NCI-H69 (cell line): ENCODE data around the gene ACAD10.
"Not testable (repeated sequence)": the region's sequence is repeated elsewhere in the genome, so short reads cannot be mapped to it uniquely, and the experiment has no call there.

ENCODE experiments used
- DNase-seq: peaks from one replicate; lab custom pipeline; 2025; lab: John Stamatoyannopoulos, UW

ACAD10 gene

DNA sequence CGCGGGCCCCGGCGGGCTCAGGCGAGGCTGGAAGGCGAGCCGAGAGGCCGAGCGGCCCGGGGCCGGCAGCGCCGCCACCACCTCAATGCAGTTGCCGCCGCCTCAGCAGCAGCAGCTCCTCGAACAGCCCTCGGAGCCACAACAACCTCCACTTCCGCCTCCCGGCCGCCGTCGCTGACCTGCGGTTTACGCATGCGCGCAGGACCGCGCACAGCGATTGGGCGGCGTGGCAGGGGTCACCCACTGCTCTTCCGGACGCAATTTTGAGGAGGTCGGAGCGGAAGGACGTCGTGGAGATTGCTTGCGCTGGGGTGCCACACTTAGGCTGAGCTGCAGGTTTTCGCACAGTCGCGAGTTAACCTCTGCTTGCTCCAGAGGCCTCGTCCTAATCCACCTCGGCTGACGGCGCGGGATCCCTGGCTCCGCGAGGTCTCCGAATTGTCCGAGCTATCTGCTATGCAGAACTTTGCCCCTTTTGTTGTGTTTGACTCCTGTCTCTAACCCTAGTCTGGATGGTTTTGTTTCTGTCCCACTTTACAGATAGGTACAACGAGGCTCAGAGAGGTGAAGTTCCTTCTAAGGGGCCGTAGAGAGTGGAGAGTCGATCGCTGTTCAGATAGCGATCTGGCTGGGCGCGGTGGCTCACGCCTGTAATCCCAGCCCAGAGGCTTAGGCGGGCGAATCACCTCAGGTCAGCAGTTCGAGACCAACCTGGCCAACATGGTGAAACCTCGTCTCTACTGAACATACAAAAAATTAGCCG is at the start of gene ACAD10, which contains the start of gene BRAP:
Gene ACAD10, plus strand, starts transcription at position 243 of the 763 bp plus-strand sequence. CDS start 6,657 bp downstream, outside the sequence.
Gene BRAP, minus strand, starts transcription at position 146 of the 763 bp plus-strand sequence. CDS start 164 bp downstream, outside the sequence.
- peak; percentile 98 for DNase-seq

DNA sequence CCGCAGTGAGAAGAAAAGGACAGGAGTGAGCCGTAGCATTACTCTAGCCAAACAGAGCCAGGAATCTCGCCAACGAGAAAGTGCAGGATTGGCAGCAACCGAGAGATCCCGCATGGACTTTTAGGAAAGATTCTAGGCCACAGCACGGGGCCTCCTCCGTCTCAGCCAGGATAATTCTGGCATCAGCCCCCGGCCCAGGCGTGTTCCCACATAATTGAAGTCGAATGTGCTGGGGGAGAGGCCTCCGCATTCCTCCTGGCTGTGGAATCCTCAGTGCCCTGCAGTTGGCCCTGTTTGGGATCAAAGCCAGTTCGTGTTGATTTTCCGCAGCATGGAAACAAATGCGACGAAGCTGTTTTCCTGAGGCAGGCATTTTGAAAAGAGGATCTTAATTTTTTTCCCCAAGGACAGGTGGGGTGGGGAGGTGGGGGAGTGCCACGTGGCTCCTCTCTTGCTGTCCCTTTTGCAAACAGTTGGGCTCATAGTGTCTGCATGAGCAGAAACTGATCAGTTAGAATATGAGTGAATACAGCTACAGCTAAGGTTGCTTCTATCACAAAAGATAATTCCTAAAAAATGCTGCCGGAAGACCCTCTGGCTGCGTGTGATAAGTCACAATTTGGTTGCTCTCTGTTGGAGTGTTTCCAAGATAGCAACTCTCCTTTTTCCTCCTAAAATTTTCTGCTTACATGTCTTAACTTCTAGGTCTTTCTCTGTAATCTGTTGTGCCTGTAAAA is 49.5 kb upstream of the ACAD10 start:
- DNase-seq, result no peak

DNA sequence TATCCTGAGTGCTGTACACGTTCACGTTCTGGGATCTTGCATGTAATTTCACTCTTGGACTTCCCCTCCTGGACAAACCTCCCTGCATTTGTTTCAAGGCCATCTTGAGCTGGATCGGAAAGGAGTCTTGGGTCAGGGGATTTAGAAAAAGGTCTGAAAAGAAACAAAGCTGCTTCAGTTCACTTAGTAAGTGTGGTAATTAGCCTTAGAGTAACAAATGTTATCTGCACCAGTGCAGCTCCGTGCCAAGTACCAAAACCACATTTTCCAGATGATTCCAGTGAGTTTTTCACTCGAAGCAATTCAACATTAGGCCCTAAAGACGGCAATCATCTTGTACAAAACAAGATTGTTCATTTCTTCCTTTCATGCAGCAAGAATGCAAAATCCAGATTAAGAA is 47.3 kb upstream of the ACAD10 start:
- no peak for DNase-seq

DNA sequence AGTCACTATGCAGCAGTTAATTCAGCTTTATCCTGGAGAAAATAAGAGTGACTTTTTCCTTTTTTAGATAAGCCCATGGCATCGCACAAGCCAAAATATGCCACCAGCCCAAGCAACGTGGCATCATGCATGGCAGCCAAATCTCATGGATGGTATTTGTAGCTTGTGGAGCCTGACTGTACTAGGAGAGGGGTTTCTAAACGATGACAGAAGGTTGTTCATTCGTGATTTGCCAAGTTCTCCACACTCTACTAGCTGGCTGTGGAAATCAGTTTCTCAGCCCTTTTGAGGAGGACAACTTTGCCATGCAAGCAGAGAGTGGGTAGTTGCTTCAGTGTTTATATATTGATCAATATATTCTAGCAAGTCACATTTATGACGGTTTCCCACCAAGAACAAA is 45.3 kb upstream of the ACAD10 start:
- DNase-seq, result no peak

DNA sequence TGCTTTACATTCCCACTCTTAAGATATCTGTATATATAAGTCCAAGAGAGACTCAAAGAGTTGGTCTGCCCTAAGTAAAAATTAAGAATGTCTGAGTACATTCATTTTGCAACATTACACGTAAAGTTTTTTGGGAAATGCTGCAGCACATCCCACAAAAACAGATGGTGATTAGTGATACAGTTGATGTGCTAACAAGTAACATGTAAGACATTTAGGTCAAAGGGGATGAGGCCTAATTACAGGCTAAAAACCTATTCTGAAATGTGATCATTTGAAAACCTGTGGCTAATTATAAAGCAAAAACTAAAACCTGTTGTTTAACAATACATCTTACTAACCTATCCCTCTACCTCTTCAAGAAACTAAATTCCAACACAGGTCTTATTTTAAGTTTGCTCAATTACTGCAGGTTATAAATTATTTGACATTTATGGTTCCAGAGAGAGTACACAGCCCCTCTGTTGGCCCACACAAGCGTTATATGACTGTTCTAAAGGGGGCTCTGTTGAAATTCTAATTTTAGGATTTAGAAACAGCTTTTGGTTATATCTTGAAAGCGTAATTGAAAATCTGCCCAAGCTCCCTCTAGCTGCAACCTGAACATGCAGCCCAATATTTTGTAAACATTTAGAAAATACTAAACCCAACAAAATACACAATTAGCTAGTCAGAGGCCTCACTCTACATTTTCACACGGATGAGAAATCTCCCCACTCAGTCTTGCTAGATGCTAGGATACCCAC is 43.0 kb upstream of the ACAD10 start:
- DNase-seq, result no peak

DNA sequence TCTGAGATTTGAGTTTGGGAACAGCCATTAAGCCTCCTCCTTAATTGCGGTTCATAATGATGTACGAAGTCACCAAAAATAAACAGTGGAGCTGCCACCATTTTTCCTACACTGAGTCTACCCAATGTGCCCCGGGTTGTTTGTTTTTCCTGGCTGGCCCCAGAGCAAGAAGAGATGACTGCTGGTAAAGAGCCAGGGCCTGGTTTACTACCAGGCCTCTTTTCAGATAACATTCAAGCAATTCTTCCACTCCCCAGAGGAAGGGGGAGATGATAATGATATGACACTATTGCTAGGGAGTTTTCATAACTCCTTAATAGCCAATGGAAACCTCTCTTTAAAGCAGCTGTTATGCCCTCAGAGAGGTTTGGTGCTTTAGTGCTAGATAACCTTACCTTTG is 42.4 kb upstream of the ACAD10 start:
- DNase-seq, result peak; percentile 11

DNA sequence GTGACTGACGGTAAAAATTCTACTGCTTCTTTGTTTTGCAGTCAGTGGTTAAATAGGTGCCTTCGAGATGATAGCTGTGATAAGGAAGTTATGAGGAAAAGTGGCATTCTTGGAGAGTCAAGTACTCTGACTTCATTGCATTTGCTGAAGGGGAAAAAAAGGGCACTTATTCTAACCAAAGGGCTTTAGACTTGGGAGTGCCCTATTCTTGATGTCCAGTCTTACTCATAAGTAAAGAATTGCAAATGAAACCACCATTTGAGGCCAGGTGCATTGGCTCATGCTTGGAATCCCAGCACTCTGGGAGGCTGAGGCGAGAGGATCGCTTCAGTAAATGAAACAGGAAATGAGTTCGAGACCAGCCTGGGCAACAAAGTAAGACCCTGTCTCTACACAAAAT is 40.4 kb upstream of the ACAD10 start:
- no peak for DNase-seq

DNA sequence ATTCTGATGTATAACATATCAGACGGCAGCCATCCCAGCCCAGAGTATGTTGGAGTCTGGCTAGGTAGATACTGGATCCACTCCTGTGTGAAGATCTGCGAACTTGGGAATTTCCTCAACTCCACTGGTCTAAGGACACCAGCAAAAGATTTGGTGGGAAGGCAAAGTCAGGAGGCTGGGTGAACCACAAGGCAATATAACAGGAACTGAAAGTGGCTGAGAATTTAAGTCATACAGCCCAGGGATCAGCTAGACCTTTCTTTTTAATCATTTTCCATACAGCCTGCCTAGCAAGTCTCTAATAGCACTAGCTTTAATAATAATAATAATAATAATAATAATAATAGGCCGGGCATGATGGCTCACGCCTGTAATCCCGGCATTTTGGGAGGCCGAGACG is 34.9 kb upstream of the ACAD10 start:
- no peak for DNase-seq

DNA sequence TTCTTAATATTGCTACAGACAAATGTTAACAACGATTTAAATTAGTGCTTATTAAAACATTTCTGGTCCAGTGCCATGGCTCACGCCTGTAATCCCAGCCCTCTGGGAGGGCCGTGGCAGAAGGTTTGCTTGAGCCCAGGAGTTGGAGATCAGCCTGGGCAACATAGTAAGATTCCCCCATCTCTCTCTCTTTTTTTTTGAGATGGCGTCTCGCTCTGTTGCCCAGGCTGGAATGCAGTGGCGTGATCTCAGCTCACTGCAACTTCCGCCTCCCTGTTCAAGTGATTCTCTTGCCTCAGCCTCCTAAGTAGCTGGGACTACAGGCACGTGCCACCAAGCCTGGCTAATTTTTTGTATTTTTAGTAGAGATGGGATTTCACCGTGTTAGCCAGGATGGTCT is 33.3 kb upstream of the ACAD10 start:
- not testable (repeated sequence) for DNase-seq

DNA sequence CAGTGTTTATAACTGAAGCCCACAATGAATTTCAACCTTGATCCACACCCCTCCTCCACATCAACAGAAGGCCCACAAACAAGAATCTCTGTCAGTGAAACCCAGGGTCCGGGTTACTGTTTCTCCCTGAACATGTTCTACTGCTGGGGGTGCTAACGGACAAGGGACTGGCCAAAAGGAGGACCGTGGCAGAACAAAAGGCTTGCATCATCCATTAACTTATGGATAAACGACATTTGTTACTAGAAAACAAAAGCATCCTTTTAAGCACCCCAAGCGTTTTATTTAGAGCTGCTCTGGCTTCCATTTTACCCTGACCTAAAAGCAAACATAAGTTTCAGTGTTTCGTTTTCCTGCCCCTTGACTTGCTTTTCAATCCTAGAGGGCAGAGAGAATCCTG is 32.3 kb upstream of the ACAD10 start:
- DNase-seq, result no peak

DNA sequence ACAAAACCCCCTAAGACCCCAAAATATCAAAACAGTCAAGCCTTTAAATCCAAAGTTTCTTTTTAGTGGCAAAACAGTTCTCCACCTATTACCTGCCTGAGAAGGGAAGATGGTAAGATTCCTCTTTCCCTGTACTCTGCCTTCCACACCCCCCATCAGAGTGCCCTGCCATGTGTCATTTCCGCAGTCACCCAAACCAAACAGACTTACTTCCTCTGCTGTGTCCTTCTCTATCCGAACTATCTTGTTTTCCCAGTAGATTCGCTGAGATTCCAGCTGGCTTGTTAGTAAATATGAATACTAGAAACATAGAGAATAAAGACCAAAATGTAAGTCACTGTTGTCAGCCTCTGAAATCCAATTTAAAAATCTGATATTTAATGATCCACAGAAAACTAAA is 30.5 kb upstream of the ACAD10 start:
- DNase-seq, result no peak

DNA sequence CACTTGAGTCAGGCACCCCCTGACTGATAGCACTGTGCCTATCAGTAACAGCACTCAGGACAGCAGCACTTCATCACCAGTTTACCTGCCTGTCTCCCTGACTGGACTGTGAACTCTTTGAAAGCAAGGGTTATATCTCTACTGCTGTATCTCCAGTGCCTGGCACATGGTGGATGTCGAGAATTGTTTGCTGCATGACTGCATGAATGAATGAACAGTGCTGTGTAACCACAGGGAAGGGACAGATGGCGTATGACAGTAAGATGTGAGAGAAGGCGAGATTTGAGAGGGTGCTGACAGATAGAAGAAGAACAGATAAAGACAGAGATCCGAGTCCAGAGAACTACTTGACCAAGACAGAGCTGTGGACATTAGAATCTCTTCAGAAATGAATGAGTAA is 29.8 kb upstream of the ACAD10 start:
- no peak for DNase-seq

DNA sequence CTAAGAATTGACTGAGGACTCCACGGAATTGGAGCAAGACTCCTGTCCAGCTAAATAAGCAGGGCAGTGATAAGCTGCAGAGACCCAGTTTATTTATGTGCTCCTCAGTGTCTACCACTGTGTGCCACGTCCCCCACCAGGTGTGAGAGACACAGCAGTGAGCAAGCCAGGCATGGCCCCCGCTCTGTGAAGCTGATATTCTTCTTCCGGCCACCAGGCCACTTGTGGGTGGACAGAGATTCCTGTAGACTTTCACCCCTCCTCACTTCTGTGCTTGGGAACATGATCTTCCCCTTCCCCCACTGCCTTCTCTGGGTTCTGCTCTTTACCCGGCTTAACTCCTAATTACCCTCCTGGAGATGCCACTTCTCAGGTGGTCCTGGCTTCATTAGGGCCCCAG is 21.4 kb upstream of the ACAD10 start:
- DNase-seq, result no peak

DNA sequence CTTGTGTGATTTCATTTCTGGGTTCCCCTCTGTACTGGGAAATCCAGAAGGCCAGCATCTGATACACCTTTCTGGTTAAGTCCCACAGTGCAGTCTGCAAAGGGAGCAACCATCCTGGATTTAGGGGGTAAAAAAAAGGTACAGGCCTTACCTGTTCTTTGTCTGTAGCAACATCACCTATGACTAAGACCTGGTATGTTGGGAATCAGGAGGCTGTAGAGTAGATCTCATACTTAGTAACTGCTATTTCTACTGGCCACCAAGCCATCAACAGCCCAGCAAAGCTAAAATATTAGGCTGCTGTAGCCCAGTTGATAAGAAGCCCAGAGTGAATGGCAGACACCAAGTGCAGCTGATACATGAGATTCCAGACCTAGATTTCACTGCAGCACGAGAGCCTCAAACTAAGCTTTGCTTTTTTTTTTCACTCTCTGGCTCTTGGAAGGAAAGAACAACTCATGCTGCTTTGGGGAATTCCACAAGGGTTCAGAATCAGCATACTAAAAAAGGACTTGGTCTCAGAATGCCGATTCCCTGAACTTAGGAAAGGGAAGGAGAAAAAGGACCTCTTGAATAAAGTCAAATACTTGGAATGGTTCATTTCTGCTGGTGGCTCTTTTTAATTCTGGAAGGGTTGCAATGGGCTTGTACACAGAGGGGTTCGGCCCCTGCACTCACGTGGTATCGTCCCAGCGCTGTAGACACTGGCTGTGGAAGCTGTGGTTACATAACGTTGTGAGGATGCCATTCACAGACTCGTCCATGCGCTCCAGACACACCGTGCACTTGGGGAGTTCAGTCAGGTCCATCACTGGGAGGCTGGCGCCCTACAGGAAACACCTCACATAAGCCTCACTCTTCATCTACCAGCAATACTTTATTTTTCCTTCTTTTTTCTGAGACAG is 20.6 kb upstream of the ACAD10 start:
- no peak for DNase-seq

DNA sequence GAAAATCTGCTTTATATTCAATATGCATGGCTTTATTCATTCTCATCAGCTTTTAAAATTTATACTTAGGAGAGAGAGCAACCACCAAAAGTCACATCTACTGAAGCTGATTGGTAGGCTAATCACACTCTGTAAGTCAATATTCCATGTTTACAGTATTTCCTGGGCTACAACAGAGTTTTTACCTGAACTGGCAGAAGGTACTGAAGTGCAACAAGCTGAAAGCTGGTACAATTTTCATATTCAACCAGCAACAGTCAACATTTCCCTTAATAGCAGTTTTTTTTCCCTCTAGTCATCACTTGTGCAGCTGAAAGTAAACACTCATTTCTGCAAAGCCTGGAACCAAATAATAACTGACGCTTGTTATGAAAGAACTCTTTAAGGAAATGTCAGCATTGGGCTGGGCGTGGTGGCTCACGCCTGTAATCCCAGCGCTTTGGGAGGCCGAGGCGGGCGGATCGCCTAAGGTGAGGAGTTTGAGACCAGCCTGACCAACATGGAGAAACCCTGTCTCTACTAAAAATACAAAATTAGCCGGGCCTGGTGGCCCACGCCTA is 13.0 kb upstream of the ACAD10 start:
- no peak for DNase-seq

DNA sequence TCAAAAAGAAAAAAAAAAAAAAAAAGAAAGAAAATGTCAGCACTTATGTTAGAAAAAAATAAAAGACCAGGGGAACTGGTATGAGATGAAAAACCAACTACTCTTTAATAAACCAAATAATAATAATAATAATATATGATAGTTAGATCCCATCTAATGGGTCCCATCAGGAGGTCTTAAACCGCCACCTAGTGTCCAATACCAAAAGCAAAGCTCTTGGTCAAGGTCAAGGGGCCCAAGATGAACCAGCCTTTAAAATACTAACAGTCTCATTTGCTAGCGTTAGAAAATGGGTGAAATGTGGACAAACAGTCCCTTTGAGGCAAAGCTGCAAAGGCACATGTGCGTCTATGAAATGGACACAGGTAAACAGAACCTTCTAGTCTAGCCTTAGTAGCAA is 12.3 kb upstream of the ACAD10 start:
- peak; percentile 18 for DNase-seq

DNA sequence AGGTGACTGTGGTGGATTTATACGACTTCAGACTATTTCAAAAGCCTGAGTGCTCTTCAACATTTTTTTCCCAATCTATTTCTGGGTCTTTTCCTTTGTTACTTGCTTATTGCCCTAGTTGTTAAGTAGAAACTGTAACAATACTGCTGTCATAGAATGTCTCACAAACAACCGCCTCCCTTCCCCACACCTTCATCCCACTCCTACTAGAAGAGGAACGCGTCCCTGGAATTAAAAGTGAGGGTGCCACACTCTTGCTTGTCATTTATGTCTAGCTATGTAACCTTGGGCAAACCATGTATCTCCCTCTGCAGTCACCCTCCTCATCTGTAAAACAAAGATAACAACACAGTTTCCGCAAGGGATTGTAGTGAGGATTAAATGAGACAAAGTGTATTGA is 8.7 kb upstream of the ACAD10 start:
- DNase-seq, result no peak

DNA sequence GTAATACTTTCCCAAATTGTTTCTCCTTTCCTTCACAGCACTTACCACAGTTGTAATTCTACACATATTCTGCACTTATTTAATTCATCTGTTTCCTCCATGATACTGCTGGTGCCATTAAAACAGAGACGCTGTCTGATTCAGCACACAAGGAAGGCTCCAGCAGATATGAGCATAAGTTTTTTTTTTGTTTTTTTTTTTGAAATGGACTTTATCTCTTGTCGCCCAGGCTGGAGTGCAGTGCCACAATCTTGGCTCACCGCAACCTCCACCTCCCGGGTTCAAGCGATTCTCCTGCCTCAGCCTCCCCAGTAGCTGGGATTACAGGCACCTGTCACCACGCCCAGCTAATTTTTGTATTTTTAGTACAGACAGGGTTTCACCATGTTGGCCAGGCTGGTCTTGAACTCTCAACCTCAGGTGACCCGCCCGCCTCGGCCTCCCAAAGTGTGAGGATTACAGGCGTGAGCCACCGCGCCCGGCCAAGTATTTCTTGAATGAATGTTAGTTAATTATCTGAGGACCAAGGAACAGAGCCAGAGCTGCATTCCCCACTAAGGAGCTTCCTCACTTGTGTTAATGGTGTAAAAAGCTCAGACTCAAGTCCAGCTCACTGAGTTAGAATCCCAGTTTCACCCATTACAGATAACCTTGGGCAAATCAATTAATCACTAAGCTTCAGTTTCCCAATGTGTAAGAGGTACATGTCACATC is 1.2 kb upstream of the ACAD10 start:
- DNase-seq, result not testable (repeated sequence)

DNA sequence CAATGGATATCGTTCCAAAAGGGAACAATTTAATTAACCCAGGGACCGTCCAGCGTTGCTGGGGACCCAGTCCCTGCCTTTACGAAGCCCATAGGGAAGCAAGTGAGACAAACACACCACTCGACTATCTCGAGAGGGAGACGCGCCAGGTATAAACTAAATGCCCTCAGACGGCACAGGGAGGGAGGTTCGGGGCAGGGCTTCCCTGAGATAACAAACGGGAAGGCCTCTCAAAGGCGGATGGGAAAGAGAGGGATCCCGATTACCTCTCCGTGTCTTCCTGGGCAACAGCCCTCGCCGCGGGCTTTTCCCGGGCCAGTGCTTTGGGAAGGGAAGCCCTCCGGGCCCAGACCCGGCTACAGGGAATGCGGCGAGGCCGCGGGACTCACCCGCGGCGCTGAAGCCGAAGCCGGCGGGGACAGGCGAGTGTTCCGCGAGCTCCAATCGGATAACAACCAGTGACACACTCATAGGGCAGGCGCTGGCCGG is 487 bp upstream of the ACAD10 start:
- DNase-seq, result peak; percentile 61

DNA sequence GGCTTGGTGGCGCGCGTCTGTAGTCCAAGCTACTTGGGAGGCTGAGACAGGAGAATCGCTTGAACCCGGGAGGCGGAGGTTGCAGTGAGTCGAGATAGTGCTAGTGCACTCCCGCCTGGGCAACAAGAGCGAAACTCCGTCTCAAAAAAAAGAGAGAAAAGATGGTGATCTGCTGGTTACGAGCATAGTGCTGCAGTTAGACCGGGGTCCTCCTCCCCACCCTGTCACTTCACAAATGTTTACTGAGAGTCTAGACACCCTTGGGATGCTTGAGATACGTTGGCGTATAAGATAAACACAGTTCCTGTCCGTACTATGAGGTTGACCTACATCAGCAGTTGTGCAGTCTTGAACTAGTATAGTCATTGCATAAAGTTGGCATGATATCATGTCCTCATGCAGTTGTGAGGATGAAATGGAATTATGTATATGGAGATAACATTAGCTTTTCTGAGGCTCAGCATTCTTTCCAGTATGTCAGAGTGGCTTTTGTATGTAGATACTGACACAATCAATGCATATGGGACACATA is 787 bp downstream of the ACAD10 start:
- peak; percentile 12 for DNase-seq
